Ishikawa (cell line): ENCODE results near the gene COL23A1.

ENCODE experiments used
- NFIC ChIP-seq: IDR thresholded peaks from 2 replicates; pipeline ENCODE4 v1.6.1; 2012
- RAD21 ChIP-seq: IDR thresholded peaks from 2 replicates; pipeline ENCODE4 v1.6.1; 2012; ENCODE audit warnings: low read depth
- TAF1 ChIP-seq: IDR thresholded peaks from 2 replicates; pipeline ENCODE4 v1.6.1; 2012; ENCODE audit warnings: low read depth, mild to moderate bottlenecking
- USF1 ChIP-seq: IDR thresholded peaks from 2 replicates; pipeline ENCODE4 v1.6.1; 2012
- YY1 ChIP-seq: IDR thresholded peaks from 2 replicates; pipeline ENCODE4 v1.6.1; 2012; ENCODE audit warnings: low read depth
- TF ChIP-seq, protein P1 (sequence below): IDR thresholded peaks from 2 replicates; pipeline ENCODE4 v1.6.1; 2012; ENCODE audit warnings: low read depth, mild to moderate bottlenecking

- no peak for TF ChIP-seq TAF1
- TF ChIP-seq, protein P1, sequence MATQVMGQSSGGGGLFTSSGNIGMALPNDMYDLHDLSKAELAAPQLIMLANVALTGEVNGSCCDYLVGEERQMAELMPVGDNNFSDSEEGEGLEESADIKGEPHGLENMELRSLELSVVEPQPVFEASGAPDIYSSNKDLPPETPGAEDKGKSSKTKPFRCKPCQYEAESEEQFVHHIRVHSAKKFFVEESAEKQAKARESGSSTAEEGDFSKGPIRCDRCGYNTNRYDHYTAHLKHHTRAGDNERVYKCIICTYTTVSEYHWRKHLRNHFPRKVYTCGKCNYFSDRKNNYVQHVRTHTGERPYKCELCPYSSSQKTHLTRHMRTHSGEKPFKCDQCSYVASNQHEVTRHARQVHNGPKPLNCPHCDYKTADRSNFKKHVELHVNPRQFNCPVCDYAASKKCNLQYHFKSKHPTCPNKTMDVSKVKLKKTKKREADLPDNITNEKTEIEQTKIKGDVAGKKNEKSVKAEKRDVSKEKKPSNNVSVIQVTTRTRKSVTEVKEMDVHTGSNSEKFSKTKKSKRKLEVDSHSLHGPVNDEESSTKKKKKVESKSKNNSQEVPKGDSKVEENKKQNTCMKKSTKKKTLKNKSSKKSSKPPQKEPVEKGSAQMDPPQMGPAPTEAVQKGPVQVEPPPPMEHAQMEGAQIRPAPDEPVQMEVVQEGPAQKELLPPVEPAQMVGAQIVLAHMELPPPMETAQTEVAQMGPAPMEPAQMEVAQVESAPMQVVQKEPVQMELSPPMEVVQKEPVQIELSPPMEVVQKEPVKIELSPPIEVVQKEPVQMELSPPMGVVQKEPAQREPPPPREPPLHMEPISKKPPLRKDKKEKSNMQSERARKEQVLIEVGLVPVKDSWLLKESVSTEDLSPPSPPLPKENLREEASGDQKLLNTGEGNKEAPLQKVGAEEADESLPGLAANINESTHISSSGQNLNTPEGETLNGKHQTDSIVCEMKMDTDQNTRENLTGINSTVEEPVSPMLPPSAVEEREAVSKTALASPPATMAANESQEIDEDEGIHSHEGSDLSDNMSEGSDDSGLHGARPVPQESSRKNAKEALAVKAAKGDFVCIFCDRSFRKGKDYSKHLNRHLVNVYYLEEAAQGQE, result no peak
- no peak for TF ChIP-seq USF1
- TF ChIP-seq RAD21, result peak; percentile 97
- TF ChIP-seq YY1, result 0 out of 2 replicates have a peak, but pooled peaks have one; percentile 7
- peak; percentile 76 for TF ChIP-seq NFIC
These were observed 310.3 kb downstream of the COL23A1 start for GRCh38 chr5:178279723-178280438.
